ENCODE measurements around the gene KIAA0319L.
"Not testable (repeated sequence)": the region's sequence is repeated elsewhere in the genome, so short reads cannot be mapped to it uniquely, and the experiment has no call there.

KIAA0319L gene

DNA sequence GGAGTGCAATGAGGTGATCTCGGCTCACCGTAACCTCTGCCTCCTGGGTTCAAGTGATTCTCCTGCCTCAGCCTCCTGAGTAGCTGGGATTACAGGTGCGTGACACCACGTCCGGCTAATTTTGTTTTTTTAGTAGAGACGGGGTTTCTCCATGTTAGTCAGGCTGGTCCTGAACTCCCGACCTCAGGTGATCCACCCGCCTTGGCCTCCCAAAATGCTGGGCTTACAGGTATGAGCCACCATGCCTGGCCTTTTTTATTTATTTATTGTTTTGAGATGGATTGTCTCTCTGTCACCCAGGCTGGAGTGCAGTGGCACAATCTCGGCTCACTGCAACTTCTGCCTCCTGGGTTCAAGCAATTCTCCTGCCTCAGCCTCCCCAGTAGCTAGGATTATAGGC, 24.4 kb upstream of the KIAA0319L start:
- not testable (repeated sequence) for DNase-seq (ENCODE audit: low read depth in 3 of 3)

DNA sequence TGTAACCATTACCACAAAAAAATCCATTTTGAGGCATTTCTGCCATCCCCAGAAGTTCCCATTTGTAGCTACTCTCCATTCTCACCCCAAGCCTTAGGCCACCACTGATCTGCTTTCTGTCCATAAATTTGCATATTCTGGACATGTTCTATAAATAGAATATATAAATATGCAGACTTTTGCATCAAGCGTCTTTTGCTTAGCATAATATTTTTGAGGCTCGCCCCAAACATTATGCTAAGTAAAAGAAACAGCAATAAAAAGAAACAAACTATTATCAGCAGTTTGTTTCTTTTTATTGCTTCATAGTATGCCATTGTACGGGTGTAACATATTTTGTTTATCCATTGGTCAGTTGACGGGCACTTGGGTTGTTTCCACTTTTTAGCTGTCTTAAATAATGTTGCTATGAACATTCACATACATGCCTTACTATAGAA, 23.8 kb upstream of the KIAA0319L start:
- DNase-seq (ENCODE audit: low read depth in 3 of 3), result no peak

DNA sequence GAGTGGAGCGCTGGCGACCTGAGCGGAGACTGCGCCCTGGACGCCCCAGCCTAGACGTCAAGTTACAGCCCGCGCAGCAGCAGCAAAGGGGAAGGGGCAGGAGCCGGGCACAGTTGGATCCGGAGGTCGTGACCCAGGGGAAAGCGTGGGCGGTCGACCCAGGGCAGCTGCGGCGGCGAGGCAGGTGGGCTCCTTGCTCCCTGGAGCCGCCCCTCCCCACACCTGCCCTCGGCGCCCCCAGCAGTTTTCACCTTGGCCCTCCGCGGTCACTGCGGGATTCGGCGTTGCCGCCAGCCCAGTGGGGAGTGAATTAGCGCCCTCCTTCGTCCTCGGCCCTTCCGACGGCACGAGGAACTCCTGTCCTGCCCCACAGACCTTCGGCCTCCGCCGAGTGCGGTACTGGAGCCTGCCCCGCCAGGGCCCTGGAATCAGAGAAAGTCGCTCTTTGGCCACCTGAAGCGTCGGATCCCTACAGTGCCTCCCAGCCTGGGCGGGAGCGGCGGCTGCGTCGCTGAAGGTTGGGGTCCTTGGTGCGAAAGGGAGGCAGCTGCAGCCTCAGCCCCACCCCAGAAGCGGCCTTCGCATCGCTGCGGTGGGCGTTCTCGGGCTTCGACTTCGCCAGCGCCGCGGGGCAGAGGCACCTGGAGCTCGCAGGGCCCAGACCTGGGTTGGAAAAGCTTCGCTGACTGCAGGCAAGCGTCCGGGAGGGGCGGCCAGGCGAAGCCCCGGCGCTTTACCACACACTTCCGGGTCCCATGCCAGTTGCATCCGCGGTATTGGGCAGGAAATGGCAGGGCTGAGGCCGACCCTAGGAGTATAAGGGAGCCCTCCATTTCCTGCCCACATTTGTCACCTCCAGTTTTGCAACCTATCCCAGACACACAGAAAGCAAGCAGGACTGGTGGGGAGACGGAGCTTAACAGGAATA, 20.1 kb upstream of the KIAA0319L start:
- peak in 1 of 3 donors; percentile 43 for DNase-seq (ENCODE audit: low read depth in 3 of 3)

DNA sequence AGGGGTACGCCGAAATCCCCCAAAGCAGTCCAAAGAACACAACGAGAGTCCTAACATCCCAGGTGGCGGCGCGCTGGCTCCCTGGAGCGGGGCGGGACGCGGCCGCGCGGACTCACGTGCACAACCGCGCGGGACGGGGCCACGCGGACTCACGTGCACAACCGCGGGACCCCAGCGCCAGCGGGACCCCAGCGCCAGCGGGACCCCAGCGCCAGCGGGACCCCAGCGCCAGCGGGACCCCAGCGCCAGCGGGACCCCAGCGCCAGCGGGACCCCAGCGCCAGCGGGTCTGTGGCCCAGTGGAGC, 19.5 kb upstream of the KIAA0319L start:
- DNase-seq (ENCODE audit: low read depth in 3 of 3), result not testable (repeated sequence)

DNA sequence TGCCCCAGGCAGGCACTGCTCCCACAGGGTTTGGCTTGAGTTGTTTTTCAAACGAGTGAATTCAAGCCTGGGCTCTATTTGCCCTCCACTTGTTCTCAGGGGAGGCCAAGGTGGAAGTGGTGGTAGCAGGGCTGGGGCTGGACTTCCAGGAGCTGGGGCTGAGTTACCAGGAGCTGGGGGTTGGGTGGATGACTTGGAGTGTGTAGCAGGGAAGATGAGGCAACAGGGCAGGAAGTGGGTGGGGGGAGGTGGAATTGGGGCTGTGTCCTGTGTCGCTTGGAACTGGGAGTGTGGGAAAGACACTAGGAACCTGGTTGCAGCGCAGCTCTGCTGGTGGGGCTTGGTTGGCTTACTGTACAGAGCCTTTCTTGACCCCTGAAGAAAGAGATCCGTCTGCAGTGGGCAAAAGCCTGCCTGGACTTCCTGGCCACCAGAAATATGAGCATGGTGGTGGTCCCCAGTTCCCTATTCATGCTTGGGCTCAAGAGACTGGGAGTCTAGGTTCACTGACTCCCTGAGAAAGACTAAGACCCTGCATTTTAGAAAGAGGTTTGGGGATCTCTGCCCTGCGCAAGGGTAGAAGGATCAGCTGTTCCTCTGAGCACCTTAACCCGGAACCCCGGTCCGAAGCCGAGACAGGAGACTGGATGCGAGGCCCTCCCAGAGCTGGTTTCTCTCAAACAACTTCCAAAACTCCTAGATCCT, 19.0 kb upstream of the KIAA0319L start:
- no peak for DNase-seq (ENCODE audit: low read depth in 3 of 3)

DNA sequence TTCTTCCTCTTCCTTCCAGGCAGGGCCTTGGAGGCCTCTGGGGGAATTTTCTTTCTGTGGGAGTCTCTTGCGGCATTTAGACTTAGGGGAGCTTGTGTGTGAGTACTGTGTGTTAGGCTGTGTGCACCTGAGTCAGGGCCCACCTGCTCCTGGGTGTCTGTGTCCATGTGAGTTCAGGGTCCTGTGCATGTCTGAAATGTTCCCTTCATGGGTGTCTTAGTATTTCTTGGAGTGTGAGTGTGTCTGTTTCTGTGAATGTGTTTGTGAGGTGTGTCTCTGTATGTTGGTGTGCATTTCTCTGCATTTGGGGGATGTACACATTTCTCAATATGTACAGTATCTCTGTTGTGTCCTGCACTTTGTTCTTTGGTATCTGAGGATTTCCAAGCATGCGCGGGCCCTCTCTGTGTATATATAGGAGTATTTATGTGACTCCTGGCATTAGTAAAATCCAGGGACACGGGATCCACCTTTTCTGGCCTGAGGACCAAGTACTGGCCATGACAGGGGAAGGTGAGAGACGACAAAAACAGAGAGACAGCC, 18.3 kb upstream of the KIAA0319L start:
- no peak for DNase-seq (ENCODE audit: low read depth in 3 of 3)

DNA sequence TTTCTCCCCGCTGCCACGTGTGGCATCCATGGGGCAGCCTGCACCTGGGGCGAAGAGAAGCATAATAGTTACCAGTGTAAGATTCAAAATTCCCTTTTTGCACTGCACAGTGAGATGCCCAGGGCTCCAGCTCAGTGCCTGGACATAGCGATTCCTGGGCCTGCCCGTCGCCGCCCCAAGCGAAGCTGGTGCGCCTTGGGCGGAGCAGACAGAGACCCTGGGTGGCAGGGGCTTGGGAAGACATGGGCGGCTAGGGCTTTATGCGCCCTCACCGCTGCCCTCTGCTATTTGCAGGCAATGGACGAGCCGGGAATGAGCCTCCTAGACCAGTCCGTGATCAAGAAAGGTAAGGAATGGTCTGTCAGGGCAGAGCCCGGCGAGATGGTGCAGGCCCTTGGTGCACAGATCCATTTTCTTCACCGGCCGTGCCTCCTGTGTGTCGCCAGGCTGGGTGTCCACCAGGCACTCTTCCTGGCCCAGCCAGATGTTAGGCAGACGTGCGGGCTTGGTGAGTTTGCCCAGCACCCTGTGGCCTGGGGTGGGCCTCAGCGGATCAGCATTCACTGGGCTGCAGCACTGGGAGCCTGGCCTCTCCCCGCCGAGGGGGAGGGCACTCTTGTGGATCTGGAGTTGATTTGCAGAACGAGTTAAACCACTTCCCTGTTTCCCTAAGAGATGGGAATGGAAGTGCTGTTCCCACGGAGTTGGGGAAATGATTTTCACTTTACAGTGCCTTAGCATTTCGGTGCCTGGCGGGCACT, 17.6 kb upstream of the KIAA0319L start:
- DNase-seq (ENCODE audit: low read depth in 3 of 3), result no peak

DNA sequence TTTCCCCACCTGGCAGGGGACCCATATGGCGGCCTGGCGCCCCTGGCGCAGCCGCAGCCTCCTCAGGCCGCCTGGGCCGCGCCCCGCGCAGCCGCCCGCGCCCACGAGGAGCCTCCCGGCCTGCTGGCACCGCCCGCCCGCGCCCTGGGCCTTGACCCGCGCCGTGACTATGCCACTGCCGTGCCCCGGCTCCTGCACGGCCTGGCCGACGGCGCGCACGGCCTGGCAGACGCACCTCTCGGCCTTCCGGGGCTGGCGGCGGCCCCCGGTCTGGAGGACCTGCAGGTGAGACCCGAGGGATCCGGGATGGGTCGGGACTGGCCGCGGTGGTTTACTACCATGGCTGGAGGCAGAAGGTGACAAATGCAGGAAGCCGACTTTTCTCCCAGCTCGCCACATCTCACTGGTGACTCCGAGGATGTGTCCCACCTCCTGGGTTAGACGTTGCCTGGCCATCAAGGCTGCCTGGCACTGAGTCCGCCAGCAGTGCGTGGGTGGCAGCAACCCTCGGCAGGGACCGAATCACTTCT, 17.0 kb upstream of the KIAA0319L start:
- DNase-seq (ENCODE audit: low read depth in 3 of 3), result no peak

DNA sequence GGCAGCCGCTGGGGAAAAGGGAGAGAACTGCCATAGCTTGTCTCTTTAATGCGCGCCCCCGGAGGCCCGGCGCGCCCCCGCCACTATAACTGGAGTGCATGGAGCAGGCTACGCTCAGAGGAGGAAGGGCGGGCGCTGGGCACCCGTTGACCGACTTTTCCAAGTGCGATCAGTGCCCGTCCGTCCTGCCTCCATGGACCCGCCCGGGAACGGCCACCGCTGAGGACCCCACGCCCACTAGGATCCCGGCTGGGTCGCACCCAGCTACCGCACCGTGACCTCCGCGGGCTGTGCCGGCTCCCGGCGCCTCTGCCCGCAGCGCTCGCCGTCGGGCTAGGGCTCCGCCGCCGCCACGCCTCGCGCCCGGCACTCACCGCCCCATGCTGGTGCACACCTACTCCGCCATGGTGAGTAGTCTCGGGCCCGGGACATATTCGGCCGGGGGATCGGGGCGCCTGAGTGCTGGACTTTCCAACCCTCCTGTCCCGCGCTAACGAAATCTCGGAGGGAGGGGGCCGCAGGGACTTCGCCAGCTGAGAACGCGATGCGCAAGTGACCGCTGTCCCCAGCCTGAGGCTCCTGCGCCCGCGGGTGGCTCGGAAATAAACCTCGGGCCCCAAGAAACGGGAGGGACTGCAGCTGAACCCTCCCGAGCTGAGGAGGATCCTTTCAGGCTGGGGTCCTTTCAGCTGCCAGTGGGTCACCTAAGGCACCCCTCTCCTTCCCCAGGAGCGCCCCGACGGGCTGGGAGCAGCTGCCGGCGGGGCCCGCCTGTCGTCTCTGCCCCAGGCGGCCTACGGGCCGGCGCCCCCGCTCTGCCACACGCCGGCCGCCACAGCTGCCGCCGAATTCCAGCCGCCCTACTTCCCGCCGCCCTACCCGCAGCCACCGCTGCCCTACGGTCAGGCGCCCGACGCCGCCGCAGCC, 16.3 kb upstream of the KIAA0319L start, which contains the start of gene TFAP2E:
Gene TFAP2E (plus strand): TSS at position 117 of the 927 bp plus-strand sequence. CDS start 264 bp downstream, at position 381.
- no peak for DNase-seq (ENCODE audit: low read depth in 3 of 3)

DNA sequence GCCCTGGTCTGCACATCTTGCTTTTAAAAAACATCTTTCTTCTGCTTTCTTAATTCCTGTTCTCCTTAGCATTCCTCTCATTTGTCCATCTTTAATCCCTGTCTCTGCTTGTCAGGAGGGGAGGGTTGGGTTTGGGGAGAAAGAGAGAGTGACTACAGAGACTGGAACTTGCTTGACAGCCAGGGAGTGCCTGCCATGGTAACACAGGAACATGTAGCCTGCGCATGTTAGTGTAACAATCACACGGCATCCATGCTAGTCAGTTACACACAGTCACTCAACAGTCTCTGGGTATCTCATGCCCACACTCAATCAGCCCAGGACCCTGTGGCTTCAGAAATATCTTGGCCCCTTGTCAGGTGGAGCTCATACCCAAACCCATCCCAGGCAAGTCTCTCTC, 15.1 kb upstream of the KIAA0319L start:
- no peak for DNase-seq (ENCODE audit: low read depth in 3 of 3)

DNA sequence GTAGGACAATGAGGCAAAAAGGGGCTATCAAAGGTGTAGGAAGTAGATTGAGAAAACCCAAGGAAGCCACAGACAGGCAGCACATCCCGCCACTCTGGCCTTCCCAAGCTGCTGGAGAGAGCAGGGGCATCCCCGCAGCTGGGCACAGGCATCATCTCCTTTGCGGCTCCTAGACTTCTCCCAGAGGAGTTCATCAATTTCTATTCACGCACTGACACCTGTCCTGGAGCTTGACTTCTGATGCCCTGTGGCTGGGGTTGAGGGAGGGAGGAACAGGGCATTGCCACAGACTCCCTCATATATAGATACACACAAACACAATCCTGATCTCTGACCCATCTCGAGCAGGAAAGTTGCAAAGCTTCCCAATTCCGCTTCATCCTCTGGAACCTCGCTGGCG, 14.1 kb upstream of the KIAA0319L start:
- DNase-seq (ENCODE audit: low read depth in 3 of 3), result no peak

DNA sequence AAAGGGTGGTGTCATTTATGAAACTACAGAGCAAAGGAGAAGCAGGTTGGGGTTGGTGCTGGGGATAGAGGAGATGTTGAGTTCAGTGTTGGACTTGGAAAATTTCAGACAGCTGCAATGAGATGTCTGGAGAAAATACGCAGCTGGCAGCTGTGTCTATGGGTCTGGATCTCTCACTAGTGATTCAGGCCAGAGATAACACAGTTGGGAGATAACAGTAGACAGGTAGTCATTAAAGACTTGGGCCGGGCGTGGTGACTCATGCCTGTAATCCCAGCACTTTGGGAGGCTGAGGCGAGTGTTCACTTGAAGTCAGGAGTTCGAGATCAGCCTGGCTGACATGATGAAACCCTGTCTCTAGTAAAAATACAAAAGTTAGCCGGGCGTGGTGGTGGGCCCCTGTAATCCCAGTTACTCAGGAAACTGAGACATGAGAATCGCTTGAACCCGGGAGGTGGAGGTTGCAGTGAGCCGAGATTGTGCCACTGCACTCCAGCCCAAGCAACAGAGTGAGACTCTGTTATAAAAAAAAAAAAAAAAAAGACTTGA, 13.5 kb upstream of the KIAA0319L start:
- no peak for DNase-seq (ENCODE audit: low read depth in 3 of 3)

DNA sequence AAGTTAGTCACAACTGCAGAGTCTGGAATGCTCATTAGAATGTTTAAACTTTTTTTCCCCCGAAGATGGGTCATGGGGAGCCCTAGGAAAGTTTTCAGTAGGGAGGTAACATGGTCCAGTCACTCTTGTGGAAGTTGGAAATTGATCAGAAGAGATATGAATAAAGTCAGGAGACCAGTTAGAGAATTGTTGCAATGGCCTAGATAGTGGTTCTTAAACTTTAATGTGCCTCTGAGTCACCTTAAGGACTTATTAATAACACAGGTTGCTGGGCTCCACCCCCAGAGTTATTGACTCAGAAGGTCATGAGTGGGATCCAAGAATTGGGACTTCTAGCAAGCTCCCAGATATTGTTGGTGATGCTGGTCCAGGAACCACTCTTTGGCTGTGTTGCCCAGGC, 12.7 kb upstream of the KIAA0319L start:
- no peak for DNase-seq (ENCODE audit: low read depth in 3 of 3)

DNA sequence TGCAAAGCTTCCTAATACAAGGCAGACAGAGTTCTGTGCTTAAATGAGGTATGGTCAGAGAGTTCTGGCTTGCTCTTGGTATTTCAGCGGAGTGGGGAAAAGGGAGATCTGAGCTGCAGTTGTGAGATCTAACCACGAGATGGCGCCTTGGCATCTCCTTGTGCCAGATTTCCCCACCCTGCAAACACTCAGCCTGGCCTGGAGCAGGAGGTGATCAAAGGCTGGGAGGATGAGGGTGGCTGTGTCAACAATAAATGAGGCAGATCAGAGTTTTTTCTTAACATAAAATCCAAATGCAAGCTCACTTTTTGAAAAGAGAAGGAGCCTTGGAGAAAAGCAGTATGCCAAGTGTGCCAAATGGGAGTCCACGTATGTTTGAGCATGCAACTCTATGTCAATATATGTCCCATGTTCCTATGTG, 11.8 kb upstream of the KIAA0319L start:
- DNase-seq (ENCODE audit: low read depth in 3 of 3), result peak in 1 of 3 donors; percentile 45

DNA sequence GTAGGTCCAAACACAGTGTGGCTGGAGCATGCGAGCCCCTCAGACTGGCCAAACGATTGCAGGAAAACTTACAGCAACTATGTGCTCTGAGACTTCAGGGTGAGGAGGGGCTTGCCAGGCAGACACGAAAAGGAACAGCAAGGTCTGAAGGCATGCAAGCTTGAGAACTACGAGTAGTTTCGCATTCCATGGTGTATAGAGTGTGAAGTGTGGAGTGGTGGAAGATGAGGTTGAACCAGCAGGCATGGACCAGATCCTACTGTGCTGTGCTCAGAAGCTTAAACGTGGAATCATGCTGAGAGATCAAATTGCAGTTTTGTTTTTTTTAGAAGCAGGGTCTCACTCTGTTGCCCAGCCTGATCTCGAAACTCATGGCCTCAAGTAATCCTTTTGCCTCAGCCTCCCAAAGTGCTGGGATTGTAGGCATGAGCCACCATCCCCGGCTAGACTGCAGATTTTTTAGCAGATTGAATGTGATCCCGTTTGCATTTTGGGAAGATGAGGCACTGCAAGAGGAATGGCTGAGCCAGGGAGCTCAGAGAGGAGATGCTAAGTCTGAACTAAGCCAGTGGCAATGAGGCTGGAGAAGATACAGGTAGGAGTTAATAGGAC, 10.8 kb upstream of the KIAA0319L start:
- no peak for DNase-seq (ENCODE audit: low read depth in 3 of 3)

DNA sequence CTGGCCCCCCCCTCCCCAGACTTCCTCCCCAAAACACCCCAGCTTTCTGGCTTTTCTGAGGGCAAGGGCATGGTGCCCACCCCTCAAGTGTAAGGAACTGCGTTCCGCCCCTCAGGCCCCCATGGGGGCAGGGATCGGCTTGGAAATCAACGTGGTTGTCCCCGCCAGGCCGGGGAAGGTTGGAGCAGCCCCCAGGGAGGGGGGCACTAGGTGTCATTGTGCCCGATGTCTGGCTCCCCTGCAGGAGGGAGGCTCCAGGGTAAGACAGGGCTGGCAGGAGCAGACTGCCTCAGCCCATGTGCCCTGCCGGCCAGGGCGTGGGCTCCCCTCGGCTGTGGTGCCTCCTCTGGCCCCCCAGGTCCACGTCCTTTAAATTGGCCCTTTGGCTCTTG, 8.5 kb upstream of the KIAA0319L start:
- DNase-seq (ENCODE audit: low read depth in 3 of 3), result no peak

DNA sequence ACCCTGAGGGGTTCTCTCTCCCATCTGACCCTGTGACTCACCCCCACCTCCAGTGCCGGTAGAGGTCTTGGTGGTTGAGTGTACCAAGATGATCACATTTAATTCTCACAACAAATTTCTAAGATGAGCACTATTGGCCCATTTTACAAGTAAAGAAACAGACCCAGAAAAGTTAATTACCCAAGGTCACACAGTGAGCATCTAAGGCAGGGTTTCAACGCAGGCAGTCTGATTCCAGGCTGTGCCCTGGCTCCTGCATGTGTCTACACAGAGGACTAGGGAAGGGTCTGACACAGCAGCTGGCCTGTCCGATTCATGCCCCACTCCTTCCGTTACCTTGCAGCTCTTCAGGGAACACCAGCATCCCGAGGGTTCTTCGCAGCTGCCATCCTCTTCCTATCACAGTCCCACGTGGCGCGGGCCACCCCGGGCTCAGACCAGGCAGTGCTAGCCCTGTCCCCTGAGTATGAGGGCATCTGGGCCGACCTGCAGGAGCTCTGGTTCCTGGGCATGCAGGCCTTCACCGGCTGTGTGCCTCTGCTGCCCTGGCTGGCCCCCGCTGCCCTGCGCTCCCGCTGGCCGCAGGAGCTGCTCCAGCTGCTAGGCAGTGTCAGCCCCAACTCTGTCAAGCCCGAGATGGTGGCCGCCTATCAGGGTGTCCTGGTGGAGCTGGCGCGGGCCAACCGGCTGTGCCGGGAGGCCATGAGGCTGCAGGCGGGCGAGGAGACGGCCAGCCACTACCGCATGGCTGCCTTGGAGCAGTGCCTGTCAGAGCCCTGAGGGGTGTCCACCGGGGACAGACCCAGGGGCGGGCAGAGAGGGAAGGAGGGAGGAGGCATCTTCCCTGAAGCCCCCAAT, 7.9 kb upstream of the KIAA0319L start:
- no peak for DNase-seq (ENCODE audit: low read depth in 3 of 3)

DNA sequence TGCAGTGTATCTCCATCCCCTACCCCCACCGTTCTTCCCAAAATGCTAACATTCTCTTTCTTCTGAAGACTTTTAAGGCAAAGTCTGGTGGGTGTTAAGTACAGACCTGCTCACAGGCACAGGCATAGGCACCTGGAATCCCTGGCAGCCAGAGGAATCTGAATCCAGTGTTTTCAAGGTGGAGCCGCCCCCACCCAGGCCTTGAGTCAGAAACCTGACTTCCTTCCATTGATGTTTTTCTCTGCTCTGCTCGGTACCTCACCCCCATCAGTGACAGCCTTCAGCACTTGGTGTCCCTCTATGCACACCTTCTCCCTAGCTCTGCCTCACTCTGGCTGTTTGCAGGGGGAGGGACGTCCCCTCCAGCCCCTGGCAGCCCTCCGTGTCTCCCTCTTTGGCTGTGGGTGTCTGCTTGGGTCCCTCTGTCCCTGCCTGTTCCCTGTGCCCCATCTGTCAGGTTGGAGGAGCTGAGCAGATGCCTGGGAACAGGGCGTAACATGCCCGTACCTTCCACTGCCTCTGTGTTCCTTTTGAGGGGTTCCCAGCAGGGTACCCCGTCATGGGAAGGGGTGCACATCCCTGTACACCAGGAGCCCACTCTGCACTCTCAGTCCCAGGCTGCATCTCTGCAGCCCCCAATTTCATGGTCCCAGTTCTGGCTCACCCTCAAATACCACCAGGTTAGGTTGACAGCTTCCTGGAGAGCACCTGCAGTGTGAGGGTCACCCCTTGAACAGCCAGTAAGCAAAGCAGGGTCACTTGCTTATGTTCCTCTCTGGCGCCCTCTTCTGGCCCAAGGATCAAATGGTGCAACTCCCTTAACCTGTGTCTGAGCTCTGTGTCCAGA, 7.1 kb upstream of the KIAA0319L start:
- peak; percentile 64 to 76 (median 73) for DNase-seq (ENCODE audit: low read depth in 3 of 3)

Data from stimulated activated CD4-positive, alpha-beta T cell treated with anti-CD3 and anti-CD28 coated beads, TNF-alpha, amount 100 ng/mL, for 48 hours (primary cell).